A549 (cell line): Measurements from ENCODE around the gene C10orf67. TPM values are rescaled to one million over a fixed set of nuclear protein-coding genes. Genes with fewer than 3 reads are reported as not detected.
A peak's percentile ranks its signal among the peaks of the same experiment; 100 is the strongest.

ENCODE experiments used
- ATAC-seq, 2 experiments: fragments of 200-7000 bp in 1 of 2; fragments of >200 bp in 1 of 2; cut with Nextera tagmentation in 1 of 2; cut with Tn5 transposase in 1 of 2; 3 replicates each; pipeline versions ENCODE4 v1.8.0 to v1.9.1; 2018 to 2020; ENCODE audit warnings: mild to moderate bottlenecking in 1 of 2, moderate library complexity in 1 of 2
- CTCF ChIA-PET: fragments of 300-600 bp; sonication (Branson Sonifier 250); formaldehyde crosslinking; extraction: SDS; loops from one replicate; lab custom pipeline; 2021; ENCODE audit warnings: antibody characterized with exemption, inconsistent platforms; lab: Yijun Ruan, JAX
- POLR2A ChIA-PET: fragments of 350-600 bp; formaldehyde crosslinking; extraction: SDS; loops from one replicate; lab custom pipeline; 2021; ENCODE audit warnings: antibody characterized with exemption, inconsistent platforms; lab: Yijun Ruan, JAX
- DNase-seq, 2 experiments: peaks; one replicate each; pipeline versions ENCODE4 v3.0.0 to v3.0.0-alpha.2; 2011 to 2016; ENCODE audit warnings: low read depth in 1 of 2, low spot score in 1 of 2
- FAIRE-seq: peaks from 2 replicates; lab custom pipeline; 2011; peaks lifted over from hg19 to GRCh38; lab: Jason Lieb, UNC
- H3K27ac ChIP-seq, 2 experiments: fragments of >200 bp; sonication (Bioruptor Twin); formaldehyde crosslinking; 3 replicates each; pipeline ENCODE4 v1.5.1; 2016 to 2017
- H3K4me1 ChIP-seq: fragments of >200 bp; sonication (Bioruptor Twin); formaldehyde crosslinking; 3 replicates; pipeline ENCODE4 v1.6.1; 2016
- H3K4me2 ChIP-seq: fragments of >200 bp; sonication (Bioruptor Twin); formaldehyde crosslinking; 3 replicates; pipeline ENCODE4 v1.6.1; 2016
- H3K4me3 ChIP-seq: fragments of >200 bp; sonication (Bioruptor Twin); formaldehyde crosslinking; 3 replicates; pipeline ENCODE4 v1.5.1; 2016
- H3K9me3 ChIP-seq: fragments of >200 bp; sonication (Bioruptor Twin); formaldehyde crosslinking; 3 replicates; pipeline ENCODE4 v1.6.1; 2016
- BHLHE40 ChIP-seq: IDR thresholded peaks from 2 replicates; pipeline ENCODE4 v1.6.1; 2012; ENCODE audit warnings: low read depth, low read length, inconsistent platforms
- CBX2 ChIP-seq: fragments of 200-600 bp; sonication (generic); IDR thresholded peaks from 2 replicates; pipeline ENCODE4 v1.6.1; 2016; ENCODE audit warnings: low read depth, mild to moderate bottlenecking, borderline replicate concordance
- EHF ChIP-seq: fragments of 250-450 bp; sonication (Bioruptor Pico); IDR thresholded peaks from 2 replicates; pipeline ENCODE4 v1.5.0; 2020; ENCODE audit warnings: mild to moderate bottlenecking
- FOSB ChIP-seq: fragments of 250-450 bp; sonication (Bioruptor Pico); IDR thresholded peaks from 2 replicates; pipeline ENCODE4 v1.5.0; 2020; ENCODE audit warnings: mild to moderate bottlenecking, moderate library complexity
- GATA3 ChIP-seq: IDR thresholded peaks from 2 replicates; pipeline ENCODE4 v1.6.1; 2012; ENCODE audit warnings: borderline replicate concordance
- HDAC2 ChIP-seq: fragments of 200-600 bp; sonication (generic); IDR thresholded peaks from 2 replicates; pipeline ENCODE4 v1.6.1; 2016
- HOXA7 ChIP-seq: fragments of 250-450 bp; sonication (Bioruptor Pico); IDR thresholded peaks from 2 replicates; pipeline ENCODE4 v1.5.0; 2020; ENCODE audit warnings: mild to moderate bottlenecking, moderate library complexity
- HOXB13 ChIP-seq: fragments of 250-450 bp; sonication (Bioruptor Pico); IDR thresholded peaks from 2 replicates; pipeline ENCODE4 v1.5.0; 2020; ENCODE audit warnings: low read depth, mild to moderate bottlenecking, moderate library complexity
- HOXB5 ChIP-seq: fragments of 250-450 bp; sonication (Bioruptor Pico); IDR thresholded peaks from 2 replicates; pipeline ENCODE4 v1.5.0; 2020; ENCODE audit warnings: mild to moderate bottlenecking, moderate library complexity
- MAFK ChIP-seq: fragments of 450-650 bp; IDR thresholded peaks from 2 replicates; pipeline ENCODE4 v1.6.1; 2014; ENCODE audit not compliant: partially characterized antibody
- POLR2AphosphoS2 ChIP-seq: conservative IDR thresholded peaks from 2 replicates; pipeline ENCODE4 v1.6.1; 2012; ENCODE audit warnings: low read length, improper control_type of control experiment, inconsistent platforms
- RARB ChIP-seq: fragments of 250-450 bp; sonication (Bioruptor Pico); IDR thresholded peaks from 2 replicates; pipeline ENCODE4 v1.8.0; 2021; ENCODE audit warnings: mild to moderate bottlenecking, moderate library complexity
- TFCP2L1 ChIP-seq: fragments of 250-450 bp; sonication (Bioruptor Pico); IDR thresholded peaks from 2 replicates; pipeline ENCODE4 v1.5.0; 2021; ENCODE audit warnings: mild to moderate bottlenecking
- WGBS: methylation state at CpG from one replicate; pipeline ENCODE4 v1.1.6; 2017; ENCODE audit errors: missing lambda C conversion rate; 5-methylcytosine and 5-hydroxymethylcytosine counted together
- polyA plus RNA-seq, 4 experiments: library from polyadenylated mRNA; depleted of rRNA in 3 of 4; stranded (reverse); fragments of >200 nt; fragmentation: RNase III in 1 of 4; extraction: RNeasy Plus Mini Kit Qiagen cat#74134 plus additional on column Dnase treatment in 1 of 4; gene quantifications; 2 replicates in 3 of 4; 3 replicates in 1 of 4; pipeline ENCODE4 v1.2.3, GENCODE V29; 2011 to 2017
- TF ChIP-seq, protein P1 (sequence below): fragments of 450-650 bp; IDR thresholded peaks from 2 replicates; pipeline ENCODE4 v1.6.1; 2014; ENCODE audit warnings: antibody characterized with exemption

The C10orf67 gene
- polyA plus RNA-seq, 2 of the 4 experiments (the other 2 are of a cell fraction) = 0.06 to 0.09 TPM

- Histone ChIP-seq H3K4me1 (no peaks in the 10 kb centered on the region), H3K4me2 (no peak overlapping the region), H3K27ac (no peak overlapping the region), H3K9me3 (no peaks in the 10 kb centered on the region), H3K4me3 (no peak overlapping the region)
- ChIA-PET CTCF (interaction anchor here (1.1 kb wide), 1 partner anchor 9 kb away, joined by 3 read pairs; no protein-coding TSS in a partner anchor), POLR2A (no interaction called here)
- 3% methylated on average over 3 of the region's 3 CpGs for WGBS
- ATAC-seq = no peak
- TF ChIP-seq GATA3 (no peak), HOXA7 (CRISPR knock-in tag) (no peak), CBX2 (no peak), HOXB5 (CRISPR knock-in tag) (no peak)
- TF ChIP-seq, protein P1, sequence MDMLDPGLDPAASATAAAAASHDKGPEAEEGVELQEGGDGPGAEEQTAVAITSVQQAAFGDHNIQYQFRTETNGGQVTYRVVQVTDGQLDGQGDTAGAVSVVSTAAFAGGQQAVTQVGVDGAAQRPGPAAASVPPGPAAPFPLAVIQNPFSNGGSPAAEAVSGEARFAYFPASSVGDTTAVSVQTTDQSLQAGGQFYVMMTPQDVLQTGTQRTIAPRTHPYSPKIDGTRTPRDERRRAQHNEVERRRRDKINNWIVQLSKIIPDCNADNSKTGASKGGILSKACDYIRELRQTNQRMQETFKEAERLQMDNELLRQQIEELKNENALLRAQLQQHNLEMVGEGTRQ = no peak
- DNase-seq = no peak
- no peak for FAIRE-seq
Measured at GRCh38 chr10:23238015-23238414, 106.6 kb downstream of the C10orf67 start.

DNA sequence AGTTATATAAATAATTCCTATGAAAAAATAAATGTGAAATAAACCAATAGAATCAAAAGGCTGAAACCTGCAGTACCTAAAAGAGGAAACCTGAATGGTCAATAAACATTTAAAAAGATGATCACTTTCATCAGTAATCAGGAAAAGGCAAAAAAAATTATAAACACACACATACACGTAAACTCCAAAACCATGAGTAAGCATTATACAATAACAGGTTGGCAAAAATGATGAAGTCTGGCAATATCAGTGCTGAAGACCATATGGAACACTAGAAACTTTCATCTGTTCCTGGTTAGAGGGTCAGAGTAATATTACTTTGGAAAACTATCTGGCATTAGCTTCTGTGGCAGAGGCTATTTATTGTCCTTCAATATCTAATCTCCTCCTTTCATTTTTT is 114.0 kb downstream of the C10orf67 start:
- no peak for TF ChIP-seq HDAC2
- peak; percentile 8 for TF ChIP-seq MAFK
- no peaks in the 10 kb centered on the region for H3K4me1 ChIP-seq
- ChIA-PET POLR2A (no interaction called here), CTCF (no interaction called here)
- DNase-seq (no peak), ATAC-seq (no peak), FAIRE-seq (no peak)
- H3K27ac ChIP-seq = no peak overlapping the region
- H3K9me3 ChIP-seq = no peaks in the 10 kb centered on the region
- WGBS = 3% methylated on average over 1 of the region's 1 CpG
- no peak overlapping the region for H3K4me3 ChIP-seq
- H3K4me2 ChIP-seq = no peak overlapping the region

DNA sequence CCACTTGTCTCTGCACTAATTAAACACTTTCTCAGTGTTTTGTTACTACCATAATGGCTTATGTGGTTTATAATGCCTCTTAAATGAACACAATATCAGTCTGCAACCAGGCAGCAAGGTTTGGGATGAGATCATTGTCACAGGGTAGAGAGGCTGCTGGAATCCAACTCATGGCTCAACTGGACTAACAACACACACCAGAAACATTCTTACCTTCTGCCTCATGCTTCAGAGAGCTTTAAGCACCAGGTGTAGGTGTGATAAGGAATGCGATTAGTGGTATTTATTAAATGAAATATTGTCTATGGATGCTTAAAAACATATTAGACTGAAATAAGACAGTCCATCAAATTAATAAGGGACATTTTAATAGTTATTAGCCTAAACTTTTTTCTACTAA is 127.1 kb downstream of the C10orf67 start:
- ATAC-seq = no peak
- no peaks in the 10 kb centered on the region for H3K4me1 ChIP-seq
- TF ChIP-seq POLR2AphosphoS2 = no peak
- no peak for TF ChIP-seq RARB (CRISPR knock-in tag)
- TF ChIP-seq, all 56 proteins: peak for 0
- no peak overlapping the region for H3K4me3 ChIP-seq
- 0% methylated on average over 1 of the region's 1 CpG for WGBS
- no peak overlapping the region for H3K4me2 ChIP-seq
- no peak for FAIRE-seq
- ChIA-PET CTCF (no interaction called here), POLR2A (no interaction called here)
- DNase-seq = no peak
- no peak overlapping the region for H3K27ac ChIP-seq
- H3K9me3 ChIP-seq = no peaks in the 10 kb centered on the region

- no peaks in the 10 kb centered on the region for H3K9me3 ChIP-seq
- FAIRE-seq = no peak
- POLR2A ChIA-PET = interaction anchor here (0.6 kb wide), 1 partner anchor 45 kb away, joined by 5 read pairs; no protein-coding TSS in a partner anchor
- no peak overlapping the region for H3K27ac ChIP-seq
- ATAC-seq = no peak
- TF ChIP-seq CBX2 (no peak), HOXB13 (CRISPR knock-in tag) (no peak)
- TF ChIP-seq, protein P1 = no peak
- TF ChIP-seq, all 56 proteins: peak for 0
- H3K4me1 ChIP-seq = no peaks in the 10 kb centered on the region
- H3K4me2 ChIP-seq = no peak overlapping the region
- no peak for DNase-seq
- no peak overlapping the region for H3K4me3 ChIP-seq
- WGBS = 0% methylated on average over 3 of the region's 3 CpGs
- CTCF ChIA-PET = interaction anchor here (0.6 to 3.0 kb wide), 2 partner anchors 48 to 88 kb away, joined by 3 to 9 read pairs; no protein-coding TSS in a partner anchor
Measured at GRCh38 chr10:23205972-23206642, 138.5 kb downstream of the C10orf67 start.

DNA sequence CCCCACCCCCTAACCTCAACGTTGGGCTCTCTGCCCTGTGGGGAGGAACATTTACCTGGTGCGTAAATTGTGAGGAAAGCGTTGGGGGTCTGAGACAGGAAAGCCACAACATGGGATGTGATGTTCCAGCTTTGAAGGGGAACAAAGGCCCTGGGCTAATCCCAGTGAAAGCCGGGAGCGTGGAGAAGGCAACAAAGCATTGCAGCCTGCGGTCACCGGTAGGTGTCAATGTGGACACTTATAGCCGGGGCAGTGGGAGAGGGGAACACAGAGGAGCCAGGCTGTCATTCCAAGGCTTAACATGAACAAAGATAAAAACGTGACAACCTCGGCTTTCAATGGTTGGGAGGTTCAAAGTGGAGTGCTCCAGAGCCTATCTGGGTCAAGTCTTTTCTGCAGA is 139.8 kb downstream of the C10orf67 start:
- no peak for TF ChIP-seq MAFK
- no peak for TF ChIP-seq BHLHE40
- no peak for TF ChIP-seq FOSB (CRISPR knock-in tag)
- TF ChIP-seq HOXA7 (CRISPR knock-in tag) = no peak
- TF ChIP-seq RARB (CRISPR knock-in tag) = no peak
- TF ChIP-seq EHF (CRISPR knock-in tag) = no peak
- no peak for TF ChIP-seq TFCP2L1 (CRISPR knock-in tag)

More for the DNA sequence above, 139.8 kb downstream of the C10orf67 start:
- POLR2A ChIA-PET = no interaction called here
- no peak overlapping the region for H3K4me2 ChIP-seq
- no peak for DNase-seq
- no peak overlapping the region for H3K27ac ChIP-seq
- no peak overlapping the region for H3K4me3 ChIP-seq
- no peaks in the 10 kb centered on the region for H3K4me1 ChIP-seq
- no peak for ATAC-seq
- FAIRE-seq = no peak
- CTCF ChIA-PET = no interaction called here
- no peaks in the 10 kb centered on the region for H3K9me3 ChIP-seq
- WGBS = 38% methylated on average over 10 of the region's 10 CpGs
